HepG2 (cell line): ENCODE results near the gene COL25A1. TPM values are rescaled to one million over a fixed set of nuclear protein-coding genes. Genes with fewer than 3 reads are reported as not detected.
"Not testable (repeated sequence)": the region's sequence is repeated elsewhere in the genome, so short reads cannot be mapped to it uniquely, and the experiment has no call there.

ENCODE experiments used
- ATAC-seq: fragments of 200-7000 bp; cut with Tn5 transposase; 3 replicates; pipeline ENCODE4 v1.9.1; 2020; ENCODE audit warnings: mild to moderate bottlenecking, moderate library complexity
- BruUV-seq: library from RNA; stranded (reverse); fragments of 400-500 nt; replicated peaks from 2 replicates; lab custom pipeline; 2021; lab: Mats Ljungman, UMichigan
- CTCF ChIA-PET: fragments of 300-600 bp; formaldehyde crosslinking; extraction: SDS; loops from one replicate; lab custom pipeline; 2021; ENCODE audit warnings: low total read pairs, inconsistent platforms, low intra/inter-chr PET ratio; lab: Yijun Ruan, JAX
- POLR2A ChIA-PET: fragments of 350-600 bp; sonication (Branson Sonifier 250); formaldehyde crosslinking; loops from one replicate; lab custom pipeline; 2020; ENCODE audit warnings: antibody characterized with exemption, inconsistent platforms; lab: Yijun Ruan, JAX
- DNase-seq: peaks from one replicate; pipeline ENCODE4 v3.0.0-alpha.2; 2015; ENCODE audit warnings: low spot score
- FAIRE-seq: peaks from 3 replicates; lab custom pipeline; 2011; peaks lifted over from hg19 to GRCh38; lab: Jason Lieb, UNC
- H2AFZ ChIP-seq: one replicate; pipeline ENCODE4 v1.6.1; 2011; ENCODE audit warnings: low read length, inconsistent platforms
- H3K27ac ChIP-seq: fragments of 300-600 bp; 3 replicates; pipeline ENCODE4 v1.8.0; 2011; ENCODE audit warnings: mixed run types, mild to moderate bottlenecking, mixed read lengths, low read length, inconsistent platforms; ENCODE audit not compliant: insufficient read depth; ENCODE audit errors: extremely low read length
- H3K27me3 ChIP-seq, 2 experiments: fragments of 200-600 bp in 1 of 2; 2 replicates in 1 of 2; 3 replicates in 1 of 2; pipeline versions ENCODE4 v1.6.0 to v1.8.0; 2011; ENCODE audit warnings: low read length in 2 of 2, mild to moderate bottlenecking in 2 of 2, moderate library complexity in 2 of 2, inconsistent platforms in 1 of 2; ENCODE audit not compliant: insufficient read depth in 2 of 2, control insufficient read depth in 1 of 2
- H3K36me3 ChIP-seq, 2 experiments: fragments of 200-600 bp in 1 of 2; replicated peaks in 1 of 2; 2 replicates in 1 of 2; 3 replicates in 1 of 2; pipeline versions ENCODE4 v1.5.1 to v1.8.0; 2011; ENCODE audit warnings: low read length in 2 of 2, inconsistent platforms in 1 of 2; ENCODE audit not compliant: insufficient read depth in 2 of 2, control insufficient read depth in 1 of 2
- H3K4me1 ChIP-seq: 2 replicates; pipeline ENCODE4 v1.5.1; 2012; ENCODE audit warnings: low read length, inconsistent platforms; ENCODE audit not compliant: insufficient read depth
- H3K4me2 ChIP-seq: 2 replicates; pipeline ENCODE4 v1.6.0; 2011; ENCODE audit warnings: low read depth, low read length, inconsistent platforms
- H3K4me3 ChIP-seq, 3 experiments: fragments of 200-600 bp in 1 of 3; sonication (generic), shearing (Covaris generic) in 1 of 3; replicated peaks in 1 of 3; 2 replicates each; pipeline ENCODE4 v1.5.1; 2011 to 2016; ENCODE audit warnings: low read length in 3 of 3, inconsistent platforms in 2 of 3, low read depth in 2 of 3, mild to moderate bottlenecking in 2 of 3, control low read depth in 1 of 3, mixed read lengths in 1 of 3; ENCODE audit not compliant: insufficient read depth in 1 of 3
- H3K79me2 ChIP-seq: one replicate; pipeline ENCODE4 v1.6.1; 2011; ENCODE audit warnings: low read length, inconsistent platforms; ENCODE audit not compliant: insufficient read depth
- H3K9ac ChIP-seq: 2 replicates; pipeline ENCODE4 v1.6.0; 2011; ENCODE audit warnings: mild to moderate bottlenecking, low read depth, low read length, inconsistent platforms; ENCODE audit not compliant: insufficient read depth
- H3K9me3 ChIP-seq: 2 replicates; pipeline ENCODE4 v1.5.1; 2012; ENCODE audit warnings: mild to moderate bottlenecking, low read length
- H4K20me1 ChIP-seq: 2 replicates; pipeline ENCODE4 v1.6.0; 2011; ENCODE audit warnings: inconsistent platforms, mild to moderate bottlenecking, low read length, moderate library complexity; ENCODE audit not compliant: insufficient read depth
- CTCF ChIP-seq: sonication (generic); formaldehyde crosslinking; IDR thresholded peaks from 2 replicates; pipeline ENCODE4 v1.5.0; 2020; ENCODE audit warnings: mild to moderate bottlenecking, missing genetic modification reagents, moderate library complexity
- KAT7 ChIP-seq: IDR thresholded peaks from 2 replicates; pipeline ENCODE4 v1.6.1; 2018; ENCODE audit warnings: borderline replicate concordance, missing compliant biosample characterization
- PBX2 ChIP-seq: IDR thresholded peaks from 2 replicates; pipeline ENCODE4 v1.6.1; 2016; ENCODE audit warnings: control low read depth
- STAG1 ChIP-seq: sonication (generic); formaldehyde crosslinking; IDR thresholded peaks from 2 replicates; pipeline ENCODE4 v1.4.0; 2020; ENCODE audit warnings: missing genetic modification reagents
- SUZ12 ChIP-seq: fragments of 150-350 bp; IDR thresholded peaks from 2 replicates; pipeline ENCODE4 v1.6.1; 2014; ENCODE audit warnings: low read depth, low read length
- TBX3 ChIP-seq: fragments of 450-650 bp; IDR thresholded peaks from 2 replicates; pipeline ENCODE4 v1.6.1; 2017; ENCODE audit warnings: antibody characterized with exemption, mild to moderate bottlenecking, inconsistent platforms, borderline replicate concordance
- ZBTB4 ChIP-seq: sonication (generic); formaldehyde crosslinking; IDR thresholded peaks from 2 replicates; pipeline ENCODE4 v1.4.0; 2020; ENCODE audit warnings: missing genetic modification reagents, mild to moderate bottlenecking, borderline replicate concordance
- ZNF280D ChIP-seq: sonication (generic); formaldehyde crosslinking; IDR thresholded peaks from 2 replicates; pipeline ENCODE4 v1.5.1; 2020; ENCODE audit warnings: mild to moderate bottlenecking, missing genetic modification reagents
- WGBS: methylation state at CpG from one replicate; pipeline ENCODE4 v1.1.6; 2017; ENCODE audit warnings: low lambda C conversion rate; 5-methylcytosine and 5-hydroxymethylcytosine counted together
- in situ Hi-C: cut with HindIII; loops from 2 replicates; pipeline ENCODE4 v1.10.0; 2017; ENCODE audit warnings: low pct_unique_long_range_greater_than_20kb; ENCODE audit not compliant: extremely low pct_ligation_motif_present
- intact Hi-C: fragments of 100-400 bp; cut with micrococcal nuclease; formaldehyde crosslinking; loops from one replicate; pipeline ENCODE4 v1.10.0; 2022; ENCODE audit not compliant: unreplicated experiment
- polyA plus RNA-seq, 8 experiments: library from polyadenylated mRNA; depleted of rRNA in 3 of 8; stranded (reverse) in 7 of 8; unstranded in 1 of 8; fragments of >200 nt; fragmentation: Illumina TruSeq in 4 of 8; extraction: Trizol in 4 of 8; gene quantifications; 2 replicates each; pipeline versions ENCODE4 v1.2.1 to v1.2.3, GENCODE V29; 2011 to 2016; ENCODE audit warnings: low read depth in 4 of 8, missing spikeins in 1 of 8, mixed read lengths in 1 of 8; ENCODE audit not compliant: insufficient read depth in 1 of 8
- total RNA-seq, 5 experiments: library from RNA; depleted of rRNA; stranded (reverse); fragments of >200 nt; fragmentation: Illumina TruSeq; extraction: Trizol; gene quantifications; 2 replicates each; pipeline ENCODE4 v1.2.3, GENCODE V29; 2016; ENCODE audit warnings: low read depth in 1 of 5

The COL25A1 gene
- total and polyA plus RNA-seq, 2 of the 13 experiments (the other 11 are each of a cell fraction or from before 2014, with no cell fraction given) = not detected

GRCh38 chr4:109076709-109077108 is 225.7 kb downstream of the COL25A1 start:
- peak; percentile 4 for DNase-seq
- H3K27ac ChIP-seq, H3K9ac ChIP-seq, H2AFZ ChIP-seq, H3K4me1 ChIP-seq, FAIRE-seq, H4K20me1 ChIP-seq, POLR2A ChIA-PET, H3K9me3 ChIP-seq, H3K36me3 ChIP-seq, CTCF ChIA-PET, H3K4me3 ChIP-seq, BruUV-seq: not testable (repeated sequence)
- WGBS = 22% methylated on average over 3 of the region's 4 CpGs
- intact Hi-C loops = loop anchor here (1.0 kb wide), 1 partner anchor 222 kb away; no protein-coding TSS in a partner anchor
- TF ChIP-seq STAG1 (peak; percentile 33; the same call in 1 of the 2 replicates), CTCF (peak; percentile 49)
- TF ChIP-seq, all 625 proteins: peak for 2; not testable (repeated sequence) for 623
- ATAC-seq = peak; percentile 65; the same call in 2 of the 3 replicates
- in situ Hi-C loops, H3K4me2 ChIP-seq, H3K27me3 ChIP-seq, H3K79me2 ChIP-seq: not testable (repeated sequence)

- no peak overlapping the region for H3K4me2 ChIP-seq
- no peak overlapping the region for H3K4me3 ChIP-seq
- no TSS peak for BruUV-seq
- no peaks in the 10 kb centered on the region for H4K20me1 ChIP-seq
- ATAC-seq (no peak), DNase-seq (no peak), FAIRE-seq (no peak)
- H2AFZ ChIP-seq = no peak overlapping the region
- H3K27me3 ChIP-seq = no peaks in the 10 kb centered on the region; a peak in 1 of 5 replicates
- ChIA-PET CTCF (no interaction called here), POLR2A (no interaction called here)
- WGBS = 0% methylated on average over 3 of the region's 3 CpGs
- intact Hi-C loops (loop anchor here (1.0 kb wide), 1 partner anchor 223 kb away; no protein-coding TSS in a partner anchor), in situ Hi-C loops (no loop called here)
- H3K79me2 ChIP-seq = no peaks in the 10 kb centered on the region
- no peak overlapping the region for H3K9ac ChIP-seq
- H3K4me1 ChIP-seq = no peaks in the 10 kb centered on the region
- no peaks in the 10 kb centered on the region for H3K36me3 ChIP-seq
- no peaks in the 10 kb centered on the region for H3K9me3 ChIP-seq
- no peak overlapping the region for H3K27ac ChIP-seq
- TF ChIP-seq ZNF280D (CRISPR knock-in tag) (no peak), KAT7 (CRISPR knock-in tag) (no peak), TBX3 (no peak), SUZ12 (no peak), ZBTB4 (CRISPR knock-in tag) (no peak), PBX2 (CRISPR knock-in tag) (no peak)
Observed at GRCh38 chr4:109075621-109076020, 226.8 kb downstream of the COL25A1 start.
